GM21825 (cell line): ENCODE results near the gene KANK4.

Source experiments
- ATAC-seq: cut with Tn5 transposase; IDR thresholded peaks from one replicate; pipeline ENCODE4 v1.9.1; 2021; ENCODE audit warnings: mild to moderate bottlenecking, moderate library complexity; ENCODE audit not compliant: unreplicated experiment

The KANK4 gene

DNA sequence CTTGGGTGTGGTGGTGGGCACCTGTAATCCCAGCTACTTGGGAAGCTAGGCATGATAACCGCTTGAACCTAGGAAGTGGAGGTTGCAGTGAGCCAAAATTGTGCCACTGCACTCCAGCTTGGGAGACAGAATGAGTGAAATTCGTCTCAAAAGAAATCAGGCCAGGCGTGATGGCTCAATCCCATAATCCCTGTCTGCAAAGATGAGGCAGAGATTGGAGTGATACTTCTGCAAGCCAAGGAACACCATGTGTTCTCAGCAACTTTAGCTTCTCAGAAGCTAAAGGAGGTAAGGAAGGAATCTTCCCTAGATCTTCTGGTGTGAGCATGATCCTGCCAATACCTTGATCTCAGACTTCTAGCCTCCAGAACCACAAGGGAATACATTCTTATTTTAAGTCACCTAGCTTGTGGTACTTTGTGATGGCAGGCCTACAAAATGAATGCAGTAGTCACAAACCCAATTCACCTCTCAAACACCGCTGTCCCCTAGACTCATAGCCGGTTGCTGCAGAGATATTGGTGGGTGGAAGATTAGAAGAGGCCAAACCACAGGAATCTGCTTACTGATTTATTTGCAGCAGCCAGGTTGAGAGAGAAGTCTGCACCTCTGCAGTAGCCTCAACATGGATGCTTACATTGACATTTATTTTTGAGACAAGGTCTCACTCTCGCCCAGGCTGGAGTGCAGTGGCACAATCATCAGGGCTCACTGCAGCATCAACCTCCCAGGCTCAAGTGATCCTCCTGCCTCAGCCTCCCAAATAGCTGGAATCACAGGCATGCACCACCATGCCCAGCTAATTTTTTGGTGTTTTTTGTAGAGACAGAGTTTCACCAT, 105.9 kb downstream of the KANK4 start:
- no peak for ATAC-seq

DNA sequence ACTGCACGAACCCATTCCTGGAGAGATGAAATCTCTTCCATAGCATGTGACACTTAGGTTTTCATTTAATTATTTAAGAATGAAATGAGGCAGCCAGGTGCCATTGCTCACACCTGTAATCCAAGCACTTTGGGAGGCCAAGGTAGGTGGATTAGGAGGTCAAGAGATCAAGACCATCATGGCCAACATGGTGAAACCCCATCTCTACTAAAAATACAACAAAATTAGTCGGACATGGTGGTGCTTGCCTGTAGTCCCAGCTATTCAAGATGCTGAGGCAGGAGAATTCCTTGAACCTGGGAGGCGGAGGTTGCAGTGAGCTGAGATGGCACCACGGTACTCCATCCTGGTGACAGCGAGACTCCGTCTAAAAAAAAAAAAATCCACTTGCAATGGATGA, 106.8 kb downstream of the KANK4 start:
- ATAC-seq, result no peak

GRCh38 chr1:62210960-62211359, 108.3 kb downstream of the KANK4 start:
- no peak for ATAC-seq

- ATAC-seq, result no peak
Measured at GRCh38 chr1:62209931-62210595, 109.2 kb downstream of the KANK4 start.

GRCh38 chr1:62208970-62209369, 110.3 kb downstream of the KANK4 start:
- no peak for ATAC-seq

GRCh38 chr1:62208087-62208486, 111.1 kb downstream of the KANK4 start:
- no peak for ATAC-seq

GRCh38 chr1:62207187-62207586, 112.0 kb downstream of the KANK4 start:
- ATAC-seq, result no peak

- ATAC-seq, result no peak
Measured at GRCh38 chr1:62198781-62199125, 120.5 kb downstream of the KANK4 start.

DNA sequence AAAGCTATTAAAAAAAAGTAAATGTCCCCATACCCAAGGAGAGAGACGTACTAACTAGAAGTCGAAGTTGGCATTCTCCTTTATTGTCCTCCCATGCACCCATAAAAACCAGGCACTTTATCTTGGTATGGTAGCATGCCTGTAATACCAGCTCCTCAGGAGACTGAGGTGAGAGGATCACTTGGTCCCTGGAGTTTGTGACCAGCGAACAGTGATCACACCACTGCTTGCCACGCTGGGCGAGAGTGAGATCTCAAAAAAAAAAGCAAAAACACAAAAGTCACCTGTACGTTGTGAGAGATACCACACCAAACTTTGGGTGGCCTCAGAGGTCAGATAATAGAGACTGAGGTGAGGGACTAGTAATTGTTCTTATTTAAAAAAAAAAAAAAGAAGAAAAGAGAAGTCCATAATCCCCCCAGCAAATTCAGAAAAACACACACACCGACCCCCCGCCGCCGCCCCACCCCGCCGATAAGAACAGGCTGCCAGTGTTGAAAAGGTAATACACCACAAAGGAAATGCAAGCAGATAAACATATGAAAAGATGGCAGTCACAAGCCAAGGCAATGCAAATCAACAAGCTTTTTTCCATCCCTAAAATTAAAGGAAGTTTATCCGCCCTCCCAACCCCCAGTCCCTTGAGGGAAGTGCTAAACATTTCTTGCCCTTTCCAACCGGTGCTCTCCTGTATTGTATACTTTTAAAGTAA, 121.0 kb downstream of the KANK4 start:
- ATAC-seq, result no peak

GRCh38 chr1:62196086-62196690, 123.0 kb downstream of the KANK4 start:
- no peak for ATAC-seq

DNA sequence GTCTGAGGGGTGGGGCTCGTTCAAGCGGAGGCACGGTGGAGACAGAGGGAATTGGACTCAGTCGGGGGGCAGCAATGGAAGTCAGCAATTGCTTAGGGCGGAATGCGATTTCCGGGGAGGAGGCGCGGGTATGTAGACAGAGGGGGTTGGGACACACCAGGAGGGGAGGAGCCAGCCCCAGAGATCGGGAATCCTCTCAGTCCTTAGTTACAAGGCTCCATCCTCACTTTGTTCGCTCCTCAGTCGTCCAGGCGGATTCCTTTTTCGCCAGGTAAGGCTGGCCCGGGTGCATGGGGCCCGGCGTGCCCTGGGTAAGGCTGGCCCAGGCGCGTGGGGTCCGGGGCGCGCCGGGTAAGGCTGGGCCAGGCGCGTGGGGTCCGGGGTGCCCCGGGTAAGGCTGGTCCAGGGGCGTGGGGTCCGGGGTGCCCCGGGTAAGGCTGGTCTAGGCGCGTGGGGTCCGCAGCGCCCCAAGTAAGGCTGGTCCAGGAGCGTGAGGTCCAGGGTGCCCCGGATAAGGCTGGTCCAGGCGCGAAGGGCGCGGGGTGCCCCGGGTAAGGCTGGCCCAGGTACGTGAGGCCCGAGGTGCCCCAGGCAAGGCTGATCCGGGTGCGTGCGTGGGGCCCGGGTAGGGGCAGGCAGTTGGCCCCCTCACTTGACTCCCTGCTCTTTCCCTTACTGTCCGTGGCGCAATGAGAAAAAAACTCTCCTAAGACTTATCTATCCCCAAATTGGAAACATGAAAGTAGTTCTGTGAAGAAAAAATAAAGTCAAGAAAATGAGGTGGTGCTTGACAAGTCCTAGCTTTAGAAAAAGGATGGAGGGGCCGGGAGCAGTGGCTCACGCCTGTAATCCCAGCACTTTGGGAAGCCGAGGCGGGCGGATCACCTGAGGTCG, 124.3 kb downstream of the KANK4 start, which contains the start of gene L1TD1:
Gene L1TD1 (plus strand): TSS at position 199 of the 894 bp plus-strand sequence. CDS start 11,780 bp downstream, outside the sequence.
- ATAC-seq, result no peak

DNA sequence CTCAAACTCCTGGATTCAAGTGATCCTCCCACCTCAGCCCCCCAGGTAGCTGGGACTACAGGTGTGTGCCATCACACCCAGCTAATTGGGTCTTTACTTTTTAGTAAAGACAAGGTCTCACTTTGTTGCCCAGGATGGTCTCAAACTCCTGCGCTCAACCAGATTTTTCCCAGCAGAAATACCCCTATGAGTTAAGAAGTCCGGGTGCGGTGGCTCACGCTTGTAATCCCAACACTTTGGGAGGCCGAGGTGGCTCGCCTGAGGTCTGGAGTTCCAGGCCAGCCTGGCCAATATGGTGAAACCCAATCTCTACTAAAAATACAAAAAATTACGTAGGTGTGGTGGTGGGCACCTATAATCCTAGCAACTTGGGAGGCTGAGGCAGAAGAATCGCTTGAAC, 131.1 kb downstream of the KANK4 start:
- no peak for ATAC-seq

GRCh38 chr1:62187548-62187947, 131.7 kb downstream of the KANK4 start:
- ATAC-seq, result no peak
